Bronchial epithelial cell (primary cell): ENCODE measurements around the gene DACT3. TPM values are rescaled to one million over a fixed set of nuclear protein-coding genes. Genes with fewer than 3 reads are reported as not detected.
"Not testable (repeated sequence)": the region's sequence is repeated elsewhere in the genome, so short reads cannot be mapped to it uniquely, and the experiment has no call there.

Source experiments
- DNase-seq: peaks from one replicate; pipeline ENCODE4 v3.0.0-alpha.2; 2010; ENCODE audit warnings: low read depth
- FAIRE-seq: peaks from 2 replicates; lab custom pipeline; 2011; peaks lifted over from hg19 to GRCh38; lab: Jason Lieb, UNC
- H3K27me3 ChIP-seq: 2 replicates; pipeline ENCODE4 v1.5.1; 2011; ENCODE audit warnings: low read length; ENCODE audit not compliant: control insufficient read depth, insufficient read depth
- H3K36me3 ChIP-seq: 2 replicates; pipeline ENCODE4 v1.5.1; 2011; ENCODE audit warnings: low read length; ENCODE audit not compliant: control insufficient read depth, insufficient read depth
- H3K4me3 ChIP-seq: 2 replicates; pipeline ENCODE4 v1.5.1; 2011; ENCODE audit warnings: mild to moderate bottlenecking, low read depth, low read length, control low read depth
- CTCF ChIP-seq: IDR thresholded peaks from 2 replicates; pipeline ENCODE4 v1.5.1; 2011; ENCODE audit warnings: mild to moderate bottlenecking, moderate library complexity, low read length, control low read depth, inconsistent platforms; ENCODE audit not compliant: insufficient read depth, severe bottlenecking
- total RNA-seq: library from RNA; depleted of rRNA; stranded (reverse); fragments of >200 nt; gene quantifications from 2 replicates; pipeline ENCODE4 v1.2.1, GENCODE V29; 2014

Gene DACT3
- total RNA-seq, 1 donor from 2014 or later, result under 0.01 TPM

- Histone ChIP-seq H3K27me3 (no peaks in the 10 kb centered on the region), H3K36me3 (no peaks in the 10 kb centered on the region), H3K4me3 (no peak overlapping the region)
- DNase-seq (no peak), FAIRE-seq (no peak)
- TF ChIP-seq CTCF, result no peak
These were observed 31.4 kb downstream of the DACT3 start for GRCh38 chr19:46629546-46630025.

GRCh38 chr19:46628970-46629369, 32.0 kb downstream of the DACT3 start:
- DNase-seq, FAIRE-seq, H3K4me3 ChIP-seq, H3K36me3 ChIP-seq, H3K27me3 ChIP-seq: not testable (repeated sequence)

GRCh38 chr19:46626446-46626845, 34.5 kb downstream of the DACT3 start:
- FAIRE-seq (no peak), DNase-seq (no peak)
- no peak for TF ChIP-seq CTCF
- no peak overlapping the region for H3K4me3 ChIP-seq
- H3K27me3 ChIP-seq, result no peaks in the 10 kb centered on the region
- no peaks in the 10 kb centered on the region for H3K36me3 ChIP-seq

GRCh38 chr19:46625731-46626130, 35.3 kb downstream of the DACT3 start:
- DNase-seq (no peak), FAIRE-seq (no peak)
- no peak for TF ChIP-seq CTCF

GRCh38 chr19:46624958-46625661, 35.9 kb downstream of the DACT3 start, which contains the start of gene PTGIR:
PTGIR (minus strand) TSS chr19:46625089; CDS start chr19:46624225, 864 bp downstream.
- DNase-seq (peak; percentile 29), FAIRE-seq (no peak)
- peaks cover 5% of the 10 kb centered on the region for H3K27me3 ChIP-seq
- H3K36me3 ChIP-seq, result no peaks in the 10 kb centered on the region
- H3K4me3 ChIP-seq, result no peak within 1 kb of the TSS
- TF ChIP-seq CTCF, result no peak

More at GRCh38 chr19:46625731-46626130, 35.3 kb downstream of the DACT3 start:
- H3K4me3 ChIP-seq, result no peak overlapping the region
- H3K36me3 ChIP-seq, result no peaks in the 10 kb centered on the region
- peaks cover 5% of the 10 kb centered on the region for H3K27me3 ChIP-seq

GRCh38 chr19:46623915-46624502, 37.0 kb downstream of the DACT3 start:
- no peak for DNase-seq
- TF ChIP-seq CTCF, result no peak
- FAIRE-seq, result no peak
- Histone ChIP-seq H3K36me3 (no peaks in the 10 kb centered on the region), H3K27me3 (peaks cover 5% of the 10 kb centered on the region), H3K4me3 (no peak overlapping the region)
